Fibroblast of skin of left quadriceps (primary cell): ENCODE measurements around the gene PDE1A.

Experiments used
- DNase-seq, 2 experiments: peaks; one replicate each; pipeline ENCODE4 v3.0.0-alpha.2; 2013; ENCODE audit warnings: low read depth in 2 of 2

PDE1A gene

DNA sequence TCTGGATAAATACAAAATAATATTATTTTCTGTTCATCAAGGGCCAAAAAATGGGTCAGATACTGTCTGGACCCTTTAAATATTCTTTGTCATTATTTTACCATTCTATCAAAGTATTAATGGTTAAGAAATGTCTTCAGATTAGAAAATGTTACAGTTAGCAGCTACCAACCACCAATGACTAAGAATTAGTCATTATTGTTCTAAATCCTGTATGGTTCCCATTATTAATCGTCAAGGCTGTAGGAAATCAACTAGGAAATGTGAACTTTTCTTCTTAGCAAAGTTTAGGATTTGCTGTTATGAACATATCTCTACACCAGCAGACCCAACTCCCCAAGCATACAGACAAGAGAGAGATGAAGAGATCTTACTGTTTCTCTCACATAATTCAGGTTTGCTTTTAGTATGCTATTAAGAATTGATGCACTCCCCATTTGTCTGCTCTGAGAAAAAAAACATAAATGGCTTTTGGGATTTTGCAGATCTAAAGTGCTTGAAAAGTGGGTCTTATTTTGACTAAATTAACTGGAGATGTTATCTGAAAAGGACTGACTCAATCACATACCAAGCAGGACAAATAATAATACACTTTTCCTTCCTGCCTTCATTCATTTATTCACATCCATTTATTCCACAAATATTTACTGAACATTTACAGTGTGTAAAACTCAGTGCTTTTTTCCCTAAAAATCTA, 293.5 kb downstream of the PDE1A start:
- DNase-seq = no peak

GRCh38 chr2:182132605-182133004, 294.2 kb downstream of the PDE1A start:
- DNase-seq = no peak

DNA sequence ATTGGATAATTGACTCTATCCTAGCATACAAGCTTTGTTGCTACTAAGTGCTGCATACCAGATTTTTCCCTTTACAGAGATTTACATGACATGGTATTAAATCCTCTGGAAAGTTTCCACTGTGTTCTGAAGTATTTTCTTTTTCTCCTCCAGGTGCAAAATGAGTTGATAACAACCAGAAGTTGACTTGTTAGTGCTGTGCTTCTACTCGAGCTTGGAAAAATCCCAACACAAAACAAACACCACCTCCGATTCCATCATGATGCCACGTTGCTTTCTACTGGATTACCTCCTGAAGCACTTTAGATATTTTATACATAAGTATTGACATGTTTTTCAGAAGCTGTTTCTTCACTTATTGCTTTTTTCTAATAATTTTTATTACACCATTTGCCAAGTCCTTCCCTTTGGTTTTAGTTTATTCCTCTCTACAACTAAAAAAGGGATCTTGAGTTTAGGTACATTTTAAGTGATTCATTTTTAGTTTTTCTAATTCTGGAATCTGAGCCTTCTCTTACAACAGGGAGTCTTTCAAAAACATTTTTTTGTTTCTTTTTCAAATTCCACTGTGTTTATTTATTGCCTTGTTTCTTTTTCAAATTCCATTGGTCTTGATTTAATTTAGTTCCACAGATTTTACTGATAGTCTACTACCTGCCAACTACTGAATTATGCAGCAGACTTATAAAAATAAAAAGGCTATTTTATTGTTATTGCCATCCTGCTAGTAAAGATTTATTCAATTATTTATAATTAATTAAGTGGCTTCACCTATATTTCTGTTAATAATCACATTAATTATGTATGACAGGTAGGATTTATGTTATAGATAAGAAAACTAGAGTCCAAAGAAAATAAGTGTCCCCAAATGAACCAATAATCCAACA, 297.8 kb downstream of the PDE1A start:
- DNase-seq = no peak

GRCh38 chr2:182117196-182117595, 309.6 kb downstream of the PDE1A start:
- no peak for DNase-seq

DNA sequence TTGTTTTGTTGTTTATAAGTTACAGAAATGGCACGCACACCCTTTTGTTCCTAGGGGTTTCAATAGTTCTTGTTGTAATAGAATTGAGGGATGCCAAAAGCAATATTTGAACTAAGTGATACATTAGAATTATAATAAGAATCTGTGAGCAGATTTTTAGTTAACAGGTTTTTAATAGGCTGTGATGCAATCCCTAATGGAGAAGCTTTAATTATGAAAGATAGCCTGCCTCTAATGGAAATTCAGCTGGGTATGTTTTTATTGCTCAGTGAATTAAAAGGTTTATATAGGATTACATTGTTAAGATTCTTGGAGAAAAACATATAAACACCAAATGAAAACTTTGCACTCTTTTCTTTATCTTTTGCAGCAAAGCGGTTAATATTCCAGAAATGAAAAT, 310.1 kb downstream of the PDE1A start:
- DNase-seq = no peak

DNA sequence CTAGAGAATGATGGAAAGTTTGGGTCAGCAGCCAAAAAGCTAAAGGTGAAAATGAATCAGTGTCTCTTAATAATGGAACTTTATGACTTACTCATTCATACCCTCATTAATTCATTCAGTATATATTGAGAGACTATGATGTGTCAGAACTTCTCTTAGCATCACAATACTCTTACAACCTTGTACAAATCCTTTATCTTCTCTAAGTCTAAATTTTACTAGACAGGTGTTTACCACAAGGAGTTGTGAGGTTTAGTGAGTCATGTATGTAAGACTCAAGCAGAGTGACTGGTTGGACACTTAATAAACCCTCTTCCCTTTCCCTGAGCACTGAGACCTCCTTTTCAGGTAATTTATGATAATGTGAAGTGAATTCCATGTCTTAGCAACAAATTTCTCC, 311.6 kb downstream of the PDE1A start:
- no peak for DNase-seq

DNA sequence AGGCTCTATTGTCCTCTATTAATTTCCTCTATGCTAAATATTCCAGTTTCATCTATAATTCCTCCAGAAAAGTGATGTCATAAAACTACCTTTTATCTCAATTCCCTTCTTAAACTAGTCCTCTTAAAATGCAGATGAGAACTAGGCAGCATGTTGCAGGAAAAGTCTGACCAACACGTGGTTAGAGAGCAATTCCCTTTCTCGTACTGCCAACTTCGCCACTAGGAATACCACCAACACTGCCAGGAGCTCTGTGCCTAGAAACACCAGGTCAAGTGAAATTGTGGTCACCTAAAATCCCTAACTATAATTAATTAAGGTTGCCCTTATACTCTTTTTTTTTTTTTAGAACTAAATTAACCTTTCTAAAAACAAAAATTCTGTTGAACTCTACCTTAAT, 313.5 kb downstream of the PDE1A start:
- no peak for DNase-seq

DNA sequence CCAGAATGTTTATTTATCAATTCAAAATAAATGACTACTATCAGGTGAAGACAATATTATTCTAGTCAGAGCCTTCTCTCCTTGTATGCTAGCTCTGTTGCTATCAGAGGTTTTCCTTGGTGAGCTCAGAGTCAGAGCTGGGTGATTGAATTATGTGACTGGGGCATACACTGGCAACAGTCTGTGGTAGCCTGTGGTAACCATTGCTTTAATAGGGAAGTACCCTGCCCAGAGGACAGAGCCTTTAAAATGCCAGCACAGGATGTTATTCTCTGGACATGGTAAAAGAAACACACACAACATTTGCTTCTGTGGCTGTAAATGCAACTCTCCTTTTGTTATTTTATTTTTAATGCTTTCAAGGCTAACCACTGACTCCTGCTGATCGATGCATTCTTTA, 316.5 kb downstream of the PDE1A start:
- no peak for DNase-seq

DNA sequence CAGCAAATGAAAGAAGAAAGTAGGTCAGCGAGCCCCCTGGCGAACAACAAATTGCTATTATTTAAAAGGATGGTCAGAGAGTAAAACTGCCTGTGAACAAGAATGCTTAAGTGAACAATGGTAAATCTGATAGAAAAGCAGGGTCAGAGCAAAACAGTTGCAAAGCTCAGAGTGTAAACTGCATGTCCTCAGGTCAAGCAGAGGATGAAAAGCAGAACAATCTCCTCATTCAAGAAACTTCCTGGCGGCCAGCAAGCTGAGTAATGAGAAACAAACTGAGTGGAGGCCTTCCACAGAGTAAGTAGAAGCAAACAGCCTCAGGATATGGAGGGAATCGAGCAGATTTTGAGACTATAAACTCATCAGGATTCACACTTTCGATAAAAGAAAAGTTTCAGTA, 323.3 kb downstream of the PDE1A start:
- no peak for DNase-seq

DNA sequence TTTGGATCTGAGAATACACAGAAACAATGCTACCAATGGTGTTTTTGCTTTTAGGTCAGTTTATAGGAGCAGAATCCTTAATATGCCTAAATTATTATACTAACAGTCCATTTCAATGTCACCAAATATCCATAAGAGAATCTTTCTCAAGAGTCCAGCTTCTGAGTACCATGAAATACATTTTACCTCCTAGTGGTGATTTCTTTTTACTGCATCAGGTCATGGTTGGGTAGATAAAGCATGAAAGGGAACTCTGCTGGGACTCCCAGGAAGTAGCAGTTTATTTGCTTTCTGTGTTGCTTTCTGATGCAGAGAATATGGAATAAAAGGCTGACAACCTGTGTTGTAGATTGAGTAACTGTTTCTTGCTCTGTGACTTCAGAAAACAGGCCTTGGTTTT, 325.6 kb downstream of the PDE1A start:
- DNase-seq = no peak

DNA sequence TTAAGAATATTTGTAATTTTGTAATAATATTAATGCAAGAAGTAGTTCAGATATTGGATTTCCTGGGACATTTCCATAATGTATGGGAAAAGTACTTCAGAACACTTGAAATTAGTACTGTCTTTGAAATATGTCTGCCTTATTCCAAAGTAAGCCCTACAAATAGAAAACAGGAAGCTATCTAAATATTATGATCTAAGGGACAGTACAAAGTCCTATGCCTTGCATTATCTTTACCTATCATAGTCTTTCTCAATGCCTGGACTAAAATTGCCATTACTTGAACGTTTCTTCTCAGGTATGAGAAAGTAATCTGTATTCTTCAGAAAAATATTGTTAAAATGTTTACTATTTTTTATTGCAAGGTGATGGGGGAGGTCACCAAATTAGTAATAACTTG, 328.2 kb downstream of the PDE1A start:
- no peak for DNase-seq

- no peak for DNase-seq
These were observed 329.2 kb downstream of the PDE1A start for GRCh38 chr2:182097571-182098164.

DNA sequence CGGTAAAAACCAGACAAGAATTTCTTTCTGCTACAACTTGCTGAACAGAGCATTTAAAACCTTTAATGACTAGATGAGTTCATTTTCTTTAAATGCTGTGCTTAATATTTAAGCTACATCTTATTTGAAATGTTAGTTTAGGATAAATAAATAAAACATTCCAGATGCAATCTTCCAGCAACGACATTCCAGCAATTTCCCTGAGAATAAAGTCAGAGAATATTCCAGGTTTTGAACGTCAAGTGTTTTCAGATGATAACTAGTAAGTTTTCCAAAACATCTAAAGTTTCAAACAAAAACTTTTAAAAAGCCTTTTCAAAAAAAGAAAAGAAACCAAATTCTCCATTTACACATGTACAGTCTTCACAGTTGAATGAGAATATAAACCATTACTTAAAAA, 336.4 kb downstream of the PDE1A start:
- no peak for DNase-seq
